ENCODE results near the gene HSD17B11.
A peak's percentile ranks its signal among the peaks of the same experiment; 100 is the strongest.
"Not testable (repeated sequence)": the region's sequence is repeated elsewhere in the genome, so short reads cannot be mapped to it uniquely, and the experiment has no call there.

HSD17B11 gene

GRCh38 chr4:87388901-87389300 is 2.1 kb downstream of the HSD17B11 start:
- H3K4me3 Mint-ChIP-seq = peak overlapping the region; percentile 91
- TF ChIP-seq CTCF (IDR thresholded peaks at IDR 0.05) = no peak
- peaks cover 36% of the 10 kb centered on the region for H3K4me1 Mint-ChIP-seq
- peaks cover 56% of the 10 kb centered on the region for H3K36me3 Mint-ChIP-seq (ENCODE audit: low read depth)
- H3K27me3 Mint-ChIP-seq (ENCODE audit: low read depth, poor library complexity) = peaks cover 2% of the 10 kb centered on the region
- no peak overlapping the region for H3K27ac Mint-ChIP-seq
- H3K9me3 Mint-ChIP-seq = peaks cover 60% of the 10 kb centered on the region
- DNase-seq = no peak

GRCh38 chr4:87387237-87387636 is 3.8 kb downstream of the HSD17B11 start:
- H3K4me1 Mint-ChIP-seq = peaks cover 36% of the 10 kb centered on the region
- H3K4me3 Mint-ChIP-seq = peak overlapping the region; percentile 12
- H3K36me3 Mint-ChIP-seq (ENCODE audit: low read depth) = peaks cover 70% of the 10 kb centered on the region
- peaks cover 70% of the 10 kb centered on the region for H3K9me3 Mint-ChIP-seq
- H3K27me3 Mint-ChIP-seq (ENCODE audit: low read depth, poor library complexity) = peaks cover 2% of the 10 kb centered on the region
- H3K27ac Mint-ChIP-seq = no peak overlapping the region
- DNase-seq = no peak
- TF ChIP-seq CTCF (IDR thresholded peaks at IDR 0.05) = no peak

- H3K9me3 Mint-ChIP-seq = peaks cover 59% of the 10 kb centered on the region
- H3K36me3 Mint-ChIP-seq (ENCODE audit: low read depth) = peaks cover 89% of the 10 kb centered on the region
- not testable (repeated sequence) for H3K27ac Mint-ChIP-seq; H3K4me3 Mint-ChIP-seq; DNase-seq; H3K27me3 Mint-ChIP-seq (ENCODE audit: low read depth, poor library complexity)
- H3K4me1 Mint-ChIP-seq = peaks cover 14% of the 10 kb centered on the region
These were observed 6.4 kb downstream of the HSD17B11 start for GRCh38 chr4:87384466-87385132.

- TF ChIP-seq CTCF (IDR thresholded peaks at IDR 0.05) = no peak
- no peak for DNase-seq
- Mint-ChIP-seq H3K36me3 (ENCODE audit: low read depth) (peaks cover 79% of the 10 kb centered on the region), H3K9me3 (peaks cover 47% of the 10 kb centered on the region), H3K27me3 (ENCODE audit: low read depth, poor library complexity) (peaks cover 2% of the 10 kb centered on the region), H3K4me1 (peaks cover 4% of the 10 kb centered on the region), H3K4me3 (no peak overlapping the region), H3K27ac (peak overlapping the region; percentile 8)
These were observed 8.1 kb downstream of the HSD17B11 start for GRCh38 chr4:87382931-87383330.

GRCh38 chr4:87382116-87382515 is 8.9 kb downstream of the HSD17B11 start:
- no peak overlapping the region for H3K27ac Mint-ChIP-seq
- no peak overlapping the region for H3K4me3 Mint-ChIP-seq
- H3K9me3 Mint-ChIP-seq = peaks cover 39% of the 10 kb centered on the region
- TF ChIP-seq CTCF (IDR thresholded peaks at IDR 0.05) = no peak
- H3K4me1 Mint-ChIP-seq = no peaks in the 10 kb centered on the region
- peaks cover 71% of the 10 kb centered on the region for H3K36me3 Mint-ChIP-seq (ENCODE audit: low read depth)
- peaks cover 2% of the 10 kb centered on the region for H3K27me3 Mint-ChIP-seq (ENCODE audit: low read depth, poor library complexity)
- DNase-seq = no peak

GRCh38 chr4:87377816-87378215 is 13.2 kb downstream of the HSD17B11 start:
- no peak overlapping the region for H3K4me3 Mint-ChIP-seq
- no peak overlapping the region for H3K27ac Mint-ChIP-seq
- H3K9me3 Mint-ChIP-seq = peaks cover 1% of the 10 kb centered on the region
- DNase-seq = no peak
- H3K36me3 Mint-ChIP-seq (ENCODE audit: low read depth) = peaks cover 42% of the 10 kb centered on the region
- H3K27me3 Mint-ChIP-seq (ENCODE audit: low read depth, poor library complexity) = no peaks in the 10 kb centered on the region
- H3K4me1 Mint-ChIP-seq = no peaks in the 10 kb centered on the region
- TF ChIP-seq CTCF (IDR thresholded peaks at IDR 0.05) = no peak
